Subcutaneous adipose tissue (tissue), 4 donors: Measurements from ENCODE around the gene TCF4. TPM values are rescaled to one million over a fixed set of nuclear protein-coding genes. Genes with fewer than 3 reads are reported as not detected.

Experiments used
- total RNA-seq, 4 donors: library from RNA; depleted of rRNA; stranded (reverse); fragments of >200 nt; gene quantifications; one replicate each; pipeline ENCODE4 v1.1.0, GENCODE V29; 2016
- TF ChIP-seq, protein P1 (sequence below): fragments of 450-650 bp; IDR thresholded peaks from one replicate; pipeline ENCODE4 v1.5.1; 2016; ENCODE audit warnings: low read depth, mild to moderate bottlenecking, control low read depth, antibody characterized with exemption, moderate library complexity

TCF4 gene
- total RNA-seq, 4 donors from 2014 or later, result 110 to 250 (median 170) TPM

- TF ChIP-seq, protein P1, sequence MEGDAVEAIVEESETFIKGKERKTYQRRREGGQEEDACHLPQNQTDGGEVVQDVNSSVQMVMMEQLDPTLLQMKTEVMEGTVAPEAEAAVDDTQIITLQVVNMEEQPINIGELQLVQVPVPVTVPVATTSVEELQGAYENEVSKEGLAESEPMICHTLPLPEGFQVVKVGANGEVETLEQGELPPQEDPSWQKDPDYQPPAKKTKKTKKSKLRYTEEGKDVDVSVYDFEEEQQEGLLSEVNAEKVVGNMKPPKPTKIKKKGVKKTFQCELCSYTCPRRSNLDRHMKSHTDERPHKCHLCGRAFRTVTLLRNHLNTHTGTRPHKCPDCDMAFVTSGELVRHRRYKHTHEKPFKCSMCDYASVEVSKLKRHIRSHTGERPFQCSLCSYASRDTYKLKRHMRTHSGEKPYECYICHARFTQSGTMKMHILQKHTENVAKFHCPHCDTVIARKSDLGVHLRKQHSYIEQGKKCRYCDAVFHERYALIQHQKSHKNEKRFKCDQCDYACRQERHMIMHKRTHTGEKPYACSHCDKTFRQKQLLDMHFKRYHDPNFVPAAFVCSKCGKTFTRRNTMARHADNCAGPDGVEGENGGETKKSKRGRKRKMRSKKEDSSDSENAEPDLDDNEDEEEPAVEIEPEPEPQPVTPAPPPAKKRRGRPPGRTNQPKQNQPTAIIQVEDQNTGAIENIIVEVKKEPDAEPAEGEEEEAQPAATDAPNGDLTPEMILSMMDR, result no peak
Measured at GRCh38 chr18:55625901-55626300, 37.9 kb upstream of the TCF4 start.

GRCh38 chr18:55623626-55624025 lies 35.6 kb upstream of the TCF4 start:
- TF ChIP-seq, protein P1, result no peak

GRCh38 chr18:55610506-55610905 lies 22.5 kb upstream of the TCF4 start:
- TF ChIP-seq, protein P1, result no peak

DNA sequence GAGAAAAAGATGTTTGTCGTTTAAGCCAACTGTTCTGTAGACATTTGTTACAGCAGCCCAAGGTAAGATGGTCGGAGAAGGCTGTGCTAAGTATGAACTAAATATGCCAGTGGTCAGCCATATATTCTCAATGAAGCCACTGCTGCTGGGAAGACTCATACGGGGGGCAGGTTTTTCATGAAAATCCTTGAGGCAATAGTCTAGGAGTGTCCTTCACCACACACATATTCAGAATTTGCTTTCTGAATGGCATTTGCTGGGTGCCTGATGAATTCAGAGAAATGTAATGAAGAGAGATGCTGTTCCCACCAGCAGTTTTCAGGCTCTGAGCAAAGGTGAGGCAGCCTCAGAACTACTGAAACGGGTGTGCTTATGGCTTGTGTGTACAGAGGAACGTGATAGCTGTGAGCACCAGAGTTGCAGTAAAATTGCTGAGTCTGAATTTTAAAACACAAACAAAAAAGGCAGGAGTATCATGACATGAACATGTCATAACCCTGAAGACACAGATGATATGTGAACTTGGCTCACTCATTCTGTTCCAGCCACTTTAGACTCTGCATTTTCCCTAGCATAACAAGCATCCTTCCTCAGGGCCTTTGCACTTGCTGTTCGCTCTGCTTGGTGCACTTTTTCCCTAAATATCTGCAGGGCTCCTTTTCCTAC lies 21.3 kb upstream of the TCF4 start:
- TF ChIP-seq, protein P1, result no peak

- TF ChIP-seq, protein P1, result no peak
Measured at GRCh38 chr18:55608497-55608896, 20.5 kb upstream of the TCF4 start.

- TF ChIP-seq, protein P1, result no peak
Measured at GRCh38 chr18:55607773-55608172, 19.8 kb upstream of the TCF4 start.

DNA sequence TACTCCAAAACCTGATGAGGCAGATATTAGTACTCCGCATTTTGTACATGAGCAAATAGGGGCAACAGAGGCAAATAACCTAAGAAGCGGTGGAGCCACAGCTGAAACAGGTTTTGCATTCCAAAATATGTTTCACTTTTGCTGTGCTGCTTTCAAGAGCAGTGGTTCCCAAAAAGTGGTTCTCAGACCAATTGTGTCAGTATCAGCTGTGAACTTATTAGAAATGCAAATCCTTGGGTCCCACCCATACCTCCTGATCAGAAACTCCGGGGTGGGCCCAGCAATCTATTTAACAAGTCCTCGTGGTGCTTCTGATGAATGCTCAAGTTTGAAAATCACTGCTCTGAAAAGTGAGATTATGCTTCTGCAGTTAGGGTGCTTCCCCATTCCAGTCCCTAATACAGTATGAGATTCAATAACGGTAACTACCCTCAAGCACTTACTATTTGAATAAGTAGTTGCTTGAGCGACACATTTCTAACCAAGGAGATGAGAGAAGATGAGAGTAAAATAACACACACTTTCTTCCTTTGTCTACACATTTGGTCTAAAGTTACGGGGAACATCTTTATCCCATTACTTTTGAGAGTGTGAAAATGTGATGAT lies 17.8 kb upstream of the TCF4 start:
- TF ChIP-seq, protein P1, result no peak
